GM12801 (cell line): ENCODE data around the gene NFIX.

ENCODE experiments used
- CTCF ChIP-seq: IDR thresholded peaks from one replicate; pipeline ENCODE4 v1.5.1; 2011; ENCODE audit warnings: control low read depth; ENCODE audit not compliant: insufficient read length; ENCODE audit errors: extremely low read depth

The NFIX gene

GRCh38 chr19:13035820-13036365 lies 40.6 kb downstream of the NFIX start:
- TF ChIP-seq CTCF: no peak

- TF ChIP-seq CTCF: no peak
Measured at GRCh38 chr19:13036366-13036976, 41.2 kb downstream of the NFIX start.

GRCh38 chr19:13037161-13037560 lies 41.9 kb downstream of the NFIX start:
- no peak for TF ChIP-seq CTCF

GRCh38 chr19:13037731-13038130 lies 42.5 kb downstream of the NFIX start:
- TF ChIP-seq CTCF: no peak

- no peak for TF ChIP-seq CTCF
Measured at GRCh38 chr19:13038306-13039210, 43.3 kb downstream of the NFIX start.

GRCh38 chr19:13039211-13039789 lies 44.0 kb downstream of the NFIX start:
- TF ChIP-seq CTCF: no peak
